Neural progenitor cell (in vitro differentiated cells): ENCODE measurements around the gene TMEM51.

Experiments used
- CTCF ChIP-seq: fragments of 200-600 bp; sonication (generic); IDR thresholded peaks from 2 replicates; pipeline ENCODE4 v1.5.1; 2017; ENCODE audit warnings: antibody characterized with exemption, mild to moderate bottlenecking
- EZH2 ChIP-seq: fragments of 200-600 bp; sonication (generic); IDR thresholded peaks from 2 replicates; pipeline ENCODE4 v1.6.1; 2017; ENCODE audit warnings: antibody characterized with exemption, mild to moderate bottlenecking, moderate library complexity
- EZH2phosphoT487 ChIP-seq: fragments of 200-600 bp; sonication (generic); IDR thresholded peaks from 2 replicates; pipeline ENCODE4 v1.6.1; 2017; ENCODE audit warnings: antibody characterized with exemption

- no peak for TF ChIP-seq EZH2phosphoT487
- TF ChIP-seq CTCF, result no peak
- no peak for TF ChIP-seq EZH2
Measured at GRCh38 chr1:15134285-15134684, 19.3 kb upstream of the TMEM51 start.
